Activated CD4-positive, alpha-beta T cell treated with anti-CD3 and anti-CD28 coated beads for 48 hours (primary cell): ENCODE data around the gene TEX22.
A peak's percentile ranks its signal among the peaks of the same experiment; 100 is the strongest.

Experiments
- DNase-seq: peaks from one replicate; pipeline ENCODE4 v3.0.0-alpha.2; 2020

TEX22 gene

GRCh38 chr14:105444859-105445258, 46.5 kb downstream of the TEX22 start:
- no peak for DNase-seq

GRCh38 chr14:105445290-105445689, 47.0 kb downstream of the TEX22 start:
- no peak for DNase-seq

- no peak for DNase-seq
These were observed 47.8 kb downstream of the TEX22 start for GRCh38 chr14:105445901-105446845.

GRCh38 chr14:105446971-105447370, 48.6 kb downstream of the TEX22 start:
- DNase-seq = no peak

GRCh38 chr14:105447651-105448640, 49.6 kb downstream of the TEX22 start:
- DNase-seq = no peak

- DNase-seq = peak; percentile 72
These were observed 50.4 kb downstream of the TEX22 start for GRCh38 chr14:105448706-105449111.

- no peak for DNase-seq
These were observed 51.2 kb downstream of the TEX22 start for GRCh38 chr14:105449276-105450122.

GRCh38 chr14:105450123-105450505, 51.8 kb downstream of the TEX22 start:
- DNase-seq = no peak

GRCh38 chr14:105450864-105451720, 52.8 kb downstream of the TEX22 start:
- no peak for DNase-seq

GRCh38 chr14:105452963-105453362, 54.6 kb downstream of the TEX22 start:
- DNase-seq = no peak

GRCh38 chr14:105453847-105454246, 55.5 kb downstream of the TEX22 start:
- DNase-seq = no peak

GRCh38 chr14:105455086-105455640, 56.8 kb downstream of the TEX22 start:
- no peak for DNase-seq

GRCh38 chr14:105455766-105456660, 57.7 kb downstream of the TEX22 start:
- no peak for DNase-seq

GRCh38 chr14:105456736-105457617, 58.6 kb downstream of the TEX22 start:
- no peak for DNase-seq

- no peak for DNase-seq
These were observed 59.7 kb downstream of the TEX22 start for GRCh38 chr14:105458010-105458409.

- DNase-seq = no peak
These were observed 60.2 kb downstream of the TEX22 start for GRCh38 chr14:105458571-105458970.

- DNase-seq = no peak
These were observed 61.8 kb downstream of the TEX22 start for GRCh38 chr14:105460116-105460515.

GRCh38 chr14:105460616-105461015, 62.3 kb downstream of the TEX22 start:
- DNase-seq = no peak

- no peak for DNase-seq
These were observed 63.6 kb downstream of the TEX22 start for GRCh38 chr14:105461903-105462302.
